ENCODE results near the gene IFI30.

The IFI30 gene

GRCh38 chr19:18226956-18227780 lies 53.6 kb downstream of the IFI30 start:
- DNase-seq, result no peak

All from amniotic stem cell (primary cell).